ENCODE measurements around the gene FAM168A. TPM values are rescaled to one million over a fixed set of nuclear protein-coding genes. Genes with fewer than 3 reads are reported as not detected.

FAM168A gene
- total and polyA plus RNA-seq, 10 of the 15 experiments (the other 5 are each of a cell fraction or from before 2014, with no cell fraction given), result 1.7 to 20.0 (median 10.0) TPM

DNA sequence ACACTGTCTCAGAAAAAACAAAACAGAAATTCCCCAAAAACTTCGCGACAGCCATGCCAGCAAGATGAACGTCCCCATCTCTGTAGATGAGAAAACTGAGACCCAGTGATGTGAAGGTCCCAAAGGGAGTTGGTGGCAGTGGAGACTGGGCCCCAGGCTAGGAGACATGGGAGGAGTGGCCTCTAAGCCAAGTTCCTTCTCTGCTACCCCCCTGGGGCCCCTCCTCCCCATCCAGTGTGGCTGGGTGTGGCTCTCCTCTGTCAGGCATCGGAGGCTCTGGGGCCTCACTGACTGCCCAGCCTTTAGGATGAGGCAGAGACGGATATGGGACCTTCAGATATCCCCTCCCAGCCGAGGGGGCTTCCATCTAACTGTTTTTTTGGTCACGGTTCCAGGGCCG is 211.9 kb downstream of the FAM168A start (continued):
- TF ChIP-seq CBX5 (IDR thresholded peaks at IDR 0.05; ENCODE audit: low read depth), result no peak
- TF ChIP-seq, protein P1, sequence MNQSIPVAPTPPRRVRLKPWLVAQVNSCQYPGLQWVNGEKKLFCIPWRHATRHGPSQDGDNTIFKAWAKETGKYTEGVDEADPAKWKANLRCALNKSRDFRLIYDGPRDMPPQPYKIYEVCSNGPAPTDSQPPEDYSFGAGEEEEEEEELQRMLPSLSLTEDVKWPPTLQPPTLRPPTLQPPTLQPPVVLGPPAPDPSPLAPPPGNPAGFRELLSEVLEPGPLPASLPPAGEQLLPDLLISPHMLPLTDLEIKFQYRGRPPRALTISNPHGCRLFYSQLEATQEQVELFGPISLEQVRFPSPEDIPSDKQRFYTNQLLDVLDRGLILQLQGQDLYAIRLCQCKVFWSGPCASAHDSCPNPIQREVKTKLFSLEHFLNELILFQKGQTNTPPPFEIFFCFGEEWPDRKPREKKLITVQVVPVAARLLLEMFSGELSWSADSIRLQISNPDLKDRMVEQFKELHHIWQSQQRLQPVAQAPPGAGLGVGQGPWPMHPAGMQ (IDR thresholded peaks at IDR 0.05; ENCODE audit: borderline replicate concordance), result no peak
- TF ChIP-seq POU2F2 (IDR thresholded peaks at IDR 0.05; ENCODE audit: borderline replicate concordance, low read depth, low read length), result no peak
- TF ChIP-seq TAF1 (IDR thresholded peaks at IDR 0.05; ENCODE audit: borderline replicate concordance, low read depth, low read length), result no peak
- TF ChIP-seq POLR2A (IDR thresholded peaks at IDR 0.05; ENCODE audit: low read depth, low read length), result peak; percentile 14; the same call in 1 of the 2 replicates
- TF ChIP-seq TCF3 (IDR thresholded peaks at IDR 0.05; ENCODE audit: borderline replicate concordance, insufficient read depth, low read depth, low read length), result no peak
- TF ChIP-seq RAD21 (IDR thresholded peaks at IDR 0.05; ENCODE audit: insufficient read depth, low read depth, low read length), result no peak
- TF ChIP-seq, protein P2, sequence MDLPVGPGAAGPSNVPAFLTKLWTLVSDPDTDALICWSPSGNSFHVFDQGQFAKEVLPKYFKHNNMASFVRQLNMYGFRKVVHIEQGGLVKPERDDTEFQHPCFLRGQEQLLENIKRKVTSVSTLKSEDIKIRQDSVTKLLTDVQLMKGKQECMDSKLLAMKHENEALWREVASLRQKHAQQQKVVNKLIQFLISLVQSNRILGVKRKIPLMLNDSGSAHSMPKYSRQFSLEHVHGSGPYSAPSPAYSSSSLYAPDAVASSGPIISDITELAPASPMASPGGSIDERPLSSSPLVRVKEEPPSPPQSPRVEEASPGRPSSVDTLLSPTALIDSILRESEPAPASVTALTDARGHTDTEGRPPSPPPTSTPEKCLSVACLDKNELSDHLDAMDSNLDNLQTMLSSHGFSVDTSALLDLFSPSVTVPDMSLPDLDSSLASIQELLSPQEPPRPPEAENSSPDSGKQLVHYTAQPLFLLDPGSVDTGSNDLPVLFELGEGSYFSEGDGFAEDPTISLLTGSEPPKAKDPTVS (IDR thresholded peaks at IDR 0.05; ENCODE audit: low read depth, low read length), result no peak
- TF ChIP-seq NR2C2 (IDR thresholded peaks at IDR 0.05; ENCODE audit: borderline replicate concordance, control insufficient read depth, insufficient read length, low read depth), result no peak
- TF ChIP-seq CBFB (IDR thresholded peaks at IDR 0.05; ENCODE audit: low read depth), result no peak
- TF ChIP-seq MXI1 (IDR thresholded peaks at IDR 0.05; ENCODE audit: low read depth, low read length), result no peak
- TF ChIP-seq BHLHE40 (IDR thresholded peaks at IDR 0.05; ENCODE audit: borderline replicate concordance in 1 of 2, low read depth in 2 of 2, low read length in 1 of 2), result 0 out of 4 replicates have a peak, but pooled peaks of 1 of the 2 experiments have one; percentile 9
- no peak for TF ChIP-seq BCL11A (IDR thresholded peaks at IDR 0.05; ENCODE audit: low read depth, low read length)
- TF ChIP-seq CREB1 (IDR thresholded peaks at IDR 0.05; ENCODE audit: low read depth), result no peak
- TF ChIP-seq ESRRA (IDR thresholded peaks at IDR 0.05; ENCODE audit: low read length), result no peak
- TF ChIP-seq, protein P3, sequence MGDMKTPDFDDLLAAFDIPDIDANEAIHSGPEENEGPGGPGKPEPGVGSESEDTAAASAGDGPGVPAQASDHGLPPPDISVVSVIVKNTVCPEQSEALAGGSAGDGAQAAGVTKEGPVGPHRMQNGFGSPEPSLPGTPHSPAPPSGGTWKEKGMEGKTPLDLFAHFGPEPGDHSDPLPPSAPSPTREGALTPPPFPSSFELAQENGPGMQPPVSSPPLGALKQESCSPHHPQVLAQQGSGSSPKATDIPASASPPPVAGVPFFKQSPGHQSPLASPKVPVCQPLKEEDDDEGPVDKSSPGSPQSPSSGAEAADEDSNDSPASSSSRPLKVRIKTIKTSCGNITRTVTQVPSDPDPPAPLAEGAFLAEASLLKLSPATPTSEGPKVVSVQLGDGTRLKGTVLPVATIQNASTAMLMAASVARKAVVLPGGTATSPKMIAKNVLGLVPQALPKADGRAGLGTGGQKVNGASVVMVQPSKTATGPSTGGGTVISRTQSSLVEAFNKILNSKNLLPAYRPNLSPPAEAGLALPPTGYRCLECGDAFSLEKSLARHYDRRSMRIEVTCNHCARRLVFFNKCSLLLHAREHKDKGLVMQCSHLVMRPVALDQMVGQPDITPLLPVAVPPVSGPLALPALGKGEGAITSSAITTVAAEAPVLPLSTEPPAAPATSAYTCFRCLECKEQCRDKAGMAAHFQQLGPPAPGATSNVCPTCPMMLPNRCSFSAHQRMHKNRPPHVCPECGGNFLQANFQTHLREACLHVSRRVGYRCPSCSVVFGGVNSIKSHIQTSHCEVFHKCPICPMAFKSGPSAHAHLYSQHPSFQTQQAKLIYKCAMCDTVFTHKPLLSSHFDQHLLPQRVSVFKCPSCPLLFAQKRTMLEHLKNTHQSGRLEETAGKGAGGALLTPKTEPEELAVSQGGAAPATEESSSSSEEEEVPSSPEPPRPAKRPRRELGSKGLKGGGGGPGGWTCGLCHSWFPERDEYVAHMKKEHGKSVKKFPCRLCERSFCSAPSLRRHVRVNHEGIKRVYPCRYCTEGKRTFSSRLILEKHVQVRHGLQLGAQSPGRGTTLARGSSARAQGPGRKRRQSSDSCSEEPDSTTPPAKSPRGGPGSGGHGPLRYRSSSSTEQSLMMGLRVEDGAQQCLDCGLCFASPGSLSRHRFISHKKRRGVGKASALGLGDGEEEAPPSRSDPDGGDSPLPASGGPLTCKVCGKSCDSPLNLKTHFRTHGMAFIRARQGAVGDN (IDR thresholded peaks at IDR 0.05), result peak; percentile 35
- TF ChIP-seq ZNF622 (IDR thresholded peaks at IDR 0.05), result no peak
- TF ChIP-seq POLR2AphosphoS5 (IDR thresholded peaks at IDR 0.05; ENCODE audit: low read length), result peak; percentile 45; the same call in 1 of the 2 replicates
- no peak for TF ChIP-seq PML (IDR thresholded peaks at IDR 0.05; ENCODE audit: low read length)
- TF ChIP-seq CHD2 (IDR thresholded peaks at IDR 0.05; ENCODE audit: borderline replicate concordance, low read depth, low read length), result no peak
- no peak for TF ChIP-seq RBBP5 (conservative IDR thresholded peaks at IDR 0.05)
- TF ChIP-seq KLF5 (IDR thresholded peaks at IDR 0.05; ENCODE audit: partially characterized antibody), result no peak
- TF ChIP-seq CHD4 (IDR thresholded peaks at IDR 0.05), result no peak
- no peak for TF ChIP-seq KAT2A (conservative IDR thresholded peaks at IDR 0.05; ENCODE audit: control insufficient read depth, low read depth, low read length)
- TF ChIP-seq ZNF384 (IDR thresholded peaks at IDR 0.05; ENCODE audit: borderline replicate concordance, low read depth, low read length), result no peak
- no peak for TF ChIP-seq JUNB (IDR thresholded peaks at IDR 0.05)
